HG03457 (cell line): ENCODE results near the gene KRT36.

Experiments used
- ATAC-seq: cut with Tn5 transposase; IDR thresholded peaks from one replicate; pipeline ENCODE4 v1.9.1; 2021; ENCODE audit warnings: moderate number of reproducible peaks; ENCODE audit not compliant: unreplicated experiment

The KRT36 gene

DNA sequence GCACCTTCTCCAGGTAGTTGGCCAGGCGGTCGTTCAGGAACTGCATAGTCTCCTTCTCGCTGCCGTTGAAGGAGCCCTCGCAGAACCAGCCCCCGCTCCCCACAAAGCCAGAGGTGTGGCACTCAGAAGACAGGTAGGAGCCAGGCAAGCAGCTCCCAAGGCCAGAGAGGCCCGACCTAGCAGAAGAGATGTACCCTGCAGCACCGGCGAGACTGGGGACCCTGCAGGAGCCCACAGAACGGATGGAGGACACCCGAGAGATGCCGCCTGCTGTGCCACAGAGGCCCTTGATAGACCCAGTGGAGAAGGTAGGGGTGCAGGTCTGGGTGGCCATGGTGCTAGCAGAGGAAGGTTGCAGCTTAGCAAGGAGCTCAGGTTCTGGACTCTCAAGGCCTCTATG is at the start of gene KRT36:
TSS of gene KRT36 (minus strand) at position 380 of the 400 bp plus-strand sequence. CDS start at position 334, 46 bp downstream.
- ATAC-seq: no peak

DNA sequence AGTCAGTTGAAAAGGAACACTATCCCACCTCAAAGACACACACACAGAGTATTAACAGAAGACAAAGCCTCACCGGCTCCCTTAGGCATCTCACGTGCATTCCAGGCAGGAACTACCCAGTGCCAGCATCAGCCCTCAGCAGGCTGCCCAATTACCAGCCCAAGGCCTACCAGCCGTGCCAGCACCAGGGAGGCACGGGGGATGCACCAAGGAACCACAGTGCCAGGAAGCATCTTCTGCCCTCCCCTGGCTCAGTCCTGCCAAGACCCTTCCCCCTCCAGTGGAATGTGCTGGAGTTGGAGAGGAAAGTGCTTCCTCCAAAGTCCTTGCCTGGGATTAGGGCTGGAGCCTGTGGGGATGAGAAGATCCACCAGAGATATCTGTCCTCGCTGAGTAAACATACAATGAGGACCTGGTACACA is 49.4 kb upstream of the KRT36 start:
- no peak for ATAC-seq

DNA sequence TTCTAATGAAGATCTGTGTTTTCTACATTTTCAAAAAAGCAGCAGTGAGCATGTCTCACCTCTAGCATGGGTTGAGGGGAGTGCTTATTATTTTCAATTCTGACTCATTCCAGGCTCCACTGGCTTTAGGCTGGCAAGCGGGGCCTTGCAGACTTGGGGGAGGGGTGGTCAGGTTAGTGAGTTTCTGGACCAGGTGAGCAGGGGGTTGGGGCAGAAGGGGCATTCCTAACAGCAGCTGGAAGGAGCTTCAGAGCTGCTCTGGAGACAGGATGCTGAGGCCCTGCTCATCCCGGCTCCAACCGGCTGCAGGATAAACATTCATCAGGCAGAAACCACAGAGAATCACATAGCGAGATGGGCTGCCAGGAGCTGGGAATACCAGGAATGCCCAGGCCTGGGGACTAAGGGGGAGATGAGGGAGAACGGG is 48.9 kb upstream of the KRT36 start:
- no peak for ATAC-seq

DNA sequence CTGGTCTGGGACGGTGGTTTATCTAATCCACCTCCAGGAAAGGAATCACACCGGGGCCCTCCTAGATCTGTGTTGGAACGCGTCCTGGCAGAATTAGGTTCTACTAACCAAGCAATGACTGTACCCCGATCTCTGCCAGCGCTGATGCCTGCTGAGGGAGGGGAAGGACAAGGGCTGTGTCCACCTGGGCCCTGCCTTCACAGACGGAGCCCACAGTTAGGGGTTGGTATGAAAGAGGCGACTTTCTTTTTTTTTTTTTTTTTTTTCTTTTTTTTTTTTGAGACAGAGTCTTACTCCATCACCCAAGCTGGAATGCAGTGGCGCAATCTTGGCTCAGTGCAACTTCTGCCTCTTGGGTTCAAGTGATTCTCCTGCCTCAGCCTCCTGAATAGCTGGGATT is 48.3 kb upstream of the KRT36 start:
- ATAC-seq: no peak

DNA sequence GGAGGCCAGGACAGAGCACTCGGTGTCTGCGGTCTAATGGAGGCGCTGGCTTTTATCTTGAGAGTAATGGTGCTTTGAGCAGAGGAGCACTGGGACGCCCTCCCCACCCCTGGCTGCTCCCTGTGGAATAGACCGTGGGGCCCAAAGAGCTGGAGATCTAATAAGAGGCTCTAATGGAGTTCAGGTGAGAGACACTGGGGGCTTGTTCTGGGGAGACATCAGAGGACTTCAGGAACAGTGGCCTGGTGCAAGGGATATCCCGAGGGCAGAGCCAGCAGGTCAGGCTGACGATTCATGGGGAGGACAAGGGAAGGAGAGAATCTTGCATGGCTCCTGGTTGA is 47.9 kb upstream of the KRT36 start:
- no peak for ATAC-seq

DNA sequence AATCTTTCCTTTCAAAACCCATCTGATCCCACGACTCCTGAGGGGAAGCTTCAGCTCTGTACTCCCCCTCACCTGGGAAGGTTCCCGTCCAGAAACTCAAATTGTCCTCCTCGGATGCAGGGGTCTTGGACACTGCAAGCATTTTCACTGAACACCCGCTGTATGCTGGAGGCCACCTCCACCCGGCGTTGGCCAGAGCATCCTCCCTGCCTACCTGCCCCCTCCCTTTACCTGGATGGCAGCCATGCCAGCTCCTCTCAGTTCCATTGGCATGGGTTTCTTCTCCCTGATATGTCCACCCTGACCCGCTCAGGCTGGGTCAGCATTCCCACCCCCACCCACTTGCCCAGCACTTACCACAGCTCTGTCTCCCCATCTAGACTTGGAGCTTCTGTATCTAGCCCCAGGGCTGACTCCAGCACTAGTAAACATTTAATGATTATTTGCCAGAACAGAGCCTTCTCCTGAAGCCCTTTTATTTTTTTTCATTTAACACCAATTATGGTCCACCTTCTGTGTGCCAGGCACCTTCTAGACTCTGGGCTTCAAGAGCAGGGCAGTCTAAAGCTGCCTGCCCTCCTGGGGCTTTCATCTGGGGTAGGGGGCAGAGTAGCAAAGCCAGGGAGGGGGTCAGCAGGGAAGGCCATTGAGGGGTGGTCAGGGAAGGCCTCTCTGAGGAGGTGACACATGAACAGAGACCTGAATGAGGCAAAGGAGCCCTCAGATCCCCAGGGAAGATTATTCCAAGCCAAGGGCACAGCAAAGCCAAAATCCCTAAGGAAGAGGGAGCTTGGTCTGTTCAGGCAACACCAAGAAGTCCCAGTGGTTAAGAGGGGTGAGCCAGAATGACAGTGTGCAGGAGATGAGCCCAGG is 47.3 kb upstream of the KRT36 start:
- ATAC-seq: no peak

DNA sequence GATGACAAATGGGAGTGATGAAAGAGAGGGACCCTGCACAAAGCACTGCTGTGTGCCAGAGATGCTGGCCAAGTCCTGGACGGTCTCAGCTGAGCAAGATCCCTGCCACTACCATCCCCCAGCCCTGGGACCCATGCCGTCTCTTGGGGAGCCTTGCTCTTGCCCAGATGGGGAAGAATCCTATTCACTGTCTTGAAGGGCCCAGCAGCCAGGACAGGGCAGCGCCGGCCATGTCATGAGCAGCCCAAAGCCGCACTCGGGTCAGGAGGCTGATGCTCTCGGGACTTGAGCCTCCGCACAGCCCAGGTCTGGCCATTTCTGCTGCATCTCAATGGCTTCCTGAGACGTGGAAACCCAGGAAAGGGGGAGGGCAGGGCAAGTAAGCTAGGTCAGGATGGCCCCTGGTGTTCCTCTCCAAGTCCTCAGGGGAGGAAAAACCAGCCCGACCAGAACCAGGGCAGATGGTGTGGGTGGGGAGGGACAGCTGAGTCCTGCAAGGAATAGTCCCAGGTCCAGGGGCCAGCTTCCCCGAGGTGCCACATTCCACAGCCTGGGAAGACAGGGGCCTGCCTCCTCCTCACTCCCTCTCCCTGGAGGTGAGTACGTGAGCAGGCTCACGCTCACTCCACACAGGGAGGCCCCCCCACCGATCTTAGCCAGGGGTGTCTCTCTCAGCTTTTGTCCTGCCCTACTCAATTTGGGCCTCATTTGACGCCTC is 46.2 kb upstream of the KRT36 start:
- ATAC-seq: no peak

DNA sequence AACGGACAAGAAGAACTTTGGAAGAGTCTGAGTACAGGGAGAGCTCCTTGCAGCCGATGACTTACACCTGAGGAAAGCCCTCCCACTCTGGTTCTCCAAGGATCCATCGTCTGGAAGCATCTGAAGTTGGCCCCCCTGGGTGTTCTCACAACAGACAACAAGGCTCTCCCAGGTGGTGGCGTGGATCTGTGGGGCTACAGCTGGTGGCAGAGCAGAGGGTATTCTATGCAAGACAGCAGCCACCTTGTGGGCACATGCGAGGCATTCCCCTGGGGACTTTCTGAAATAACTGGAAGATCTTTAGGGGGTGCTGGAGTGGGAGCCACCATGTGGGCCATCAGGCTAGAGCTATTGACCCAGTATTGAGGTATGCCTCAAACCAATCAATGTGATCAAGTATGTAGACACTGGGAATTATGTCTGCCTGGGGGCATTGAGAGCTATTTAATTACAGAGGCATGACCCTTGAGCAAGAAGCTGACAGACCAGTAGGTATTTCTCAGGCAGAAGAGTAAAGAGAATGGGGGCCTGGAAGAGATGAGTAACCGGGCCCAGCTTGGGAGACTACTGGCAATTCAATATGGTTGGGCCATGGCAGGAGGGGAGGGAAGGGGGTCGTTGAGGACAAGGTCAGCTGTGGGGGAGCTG is 45.3 kb upstream of the KRT36 start:
- ATAC-seq: no peak

DNA sequence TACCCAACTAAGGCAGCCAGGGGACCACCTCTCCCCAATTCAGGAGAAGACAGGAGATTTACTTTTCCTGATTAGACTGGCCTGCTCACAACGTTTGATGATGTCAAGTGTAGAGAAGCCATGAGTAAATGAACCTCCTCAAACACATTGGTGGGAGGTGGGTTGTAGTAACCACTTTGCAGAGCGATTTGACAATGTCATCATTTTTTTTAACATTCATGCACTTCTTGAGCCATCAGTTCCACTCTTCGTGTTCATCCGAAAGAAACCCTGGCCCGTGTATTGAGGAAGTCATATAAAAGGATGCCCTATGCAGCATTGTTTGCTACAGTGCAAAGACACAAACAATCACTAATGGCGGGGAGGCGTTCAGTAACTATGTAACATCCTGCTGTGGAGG is 43.9 kb upstream of the KRT36 start:
- ATAC-seq: no peak

DNA sequence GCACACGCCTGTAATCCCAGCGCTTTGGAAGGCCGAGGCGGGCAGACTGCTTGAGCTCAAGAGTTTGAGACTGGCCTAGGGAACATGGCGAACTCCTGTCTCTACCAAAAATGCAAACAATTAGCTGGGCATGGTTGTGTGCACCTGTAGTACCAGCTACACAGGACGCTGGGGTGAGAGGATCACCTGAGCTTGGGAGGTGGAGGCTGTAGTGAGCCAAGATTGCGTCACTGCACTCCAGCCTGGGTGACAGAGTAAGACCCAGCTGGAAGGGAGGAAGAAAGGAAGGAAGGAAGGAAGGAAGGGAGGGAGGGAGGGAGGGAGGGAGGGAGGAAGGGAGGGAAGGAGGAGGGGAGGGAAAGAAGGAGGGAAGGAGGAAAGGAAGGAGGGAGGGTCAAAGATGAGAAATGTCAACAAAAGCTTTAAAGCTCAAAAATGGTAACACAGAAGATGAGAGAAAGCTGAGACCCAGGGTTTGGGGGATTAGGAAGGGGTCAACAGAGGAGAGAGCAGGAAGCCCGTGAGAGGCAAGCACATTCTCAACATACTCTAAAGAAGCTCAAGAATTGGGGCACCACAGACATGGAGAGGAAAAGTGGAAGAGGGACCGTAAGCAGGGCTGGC is 43.3 kb upstream of the KRT36 start:
- no peak for ATAC-seq

DNA sequence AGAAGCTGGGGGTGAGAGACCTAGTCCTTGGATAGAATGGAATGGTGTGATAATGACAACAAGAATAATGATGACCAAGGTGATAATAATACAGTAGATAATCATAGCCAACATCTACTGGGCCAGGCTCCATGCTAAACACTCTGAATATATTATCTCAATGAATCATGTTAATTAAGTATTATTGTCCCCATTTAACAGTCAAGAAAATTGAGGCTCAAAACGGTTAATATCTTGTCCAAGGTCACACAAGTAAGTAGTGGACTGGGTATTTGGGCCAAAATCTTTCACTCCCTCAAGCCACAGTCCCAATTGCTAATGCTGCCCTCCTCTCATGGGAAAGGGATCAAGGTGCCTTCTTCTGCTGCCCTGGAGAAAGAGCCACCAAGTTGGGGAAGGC is 42.3 kb upstream of the KRT36 start:
- ATAC-seq: no peak

DNA sequence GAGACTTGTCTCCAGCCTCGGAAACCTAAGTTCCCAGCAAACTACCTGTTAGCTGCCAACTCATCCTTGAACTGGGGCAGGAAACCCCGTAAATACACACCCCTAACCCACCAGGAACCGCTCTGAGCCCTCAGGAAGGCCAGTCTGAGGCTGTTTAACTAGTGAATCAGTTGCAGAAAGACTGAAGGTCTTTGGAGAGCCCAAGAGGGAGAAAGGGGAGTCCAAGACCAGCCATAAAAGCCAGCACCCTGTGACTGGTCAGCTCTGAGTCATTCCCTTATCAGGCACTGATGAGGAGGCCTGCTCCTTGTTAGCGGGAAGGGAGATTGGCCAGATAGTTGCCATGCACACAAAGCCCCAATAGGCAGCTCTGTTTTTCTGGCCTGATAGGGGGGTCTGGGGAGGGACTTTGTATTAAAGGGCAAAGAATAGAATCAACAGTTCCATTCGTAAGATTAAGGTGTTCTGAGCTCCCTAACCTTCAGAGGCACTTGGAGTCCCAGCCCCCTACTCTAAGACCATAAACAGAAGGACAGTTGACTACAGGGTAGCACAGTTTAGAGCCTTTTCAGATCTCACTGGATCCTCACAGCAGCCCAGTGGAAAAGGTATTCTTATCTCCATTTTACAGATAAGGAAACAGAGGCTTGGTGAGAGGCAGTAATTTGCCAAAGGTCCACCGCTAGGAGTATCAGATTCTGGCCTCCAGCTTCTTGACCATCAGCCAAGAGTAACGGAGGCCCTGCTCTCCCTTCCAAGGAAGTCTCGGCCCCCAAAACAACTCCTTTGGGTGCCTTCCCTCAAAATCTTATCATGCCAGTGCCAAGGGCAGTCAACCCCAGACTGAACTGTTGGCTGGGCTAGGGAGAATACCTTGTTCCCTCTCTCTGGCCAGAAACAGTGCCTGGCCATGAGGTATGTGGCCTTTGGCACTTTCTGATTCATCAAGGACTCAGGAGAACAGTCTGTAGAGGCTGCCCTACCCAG is 40.6 kb upstream of the KRT36 start:
- ATAC-seq: no peak

DNA sequence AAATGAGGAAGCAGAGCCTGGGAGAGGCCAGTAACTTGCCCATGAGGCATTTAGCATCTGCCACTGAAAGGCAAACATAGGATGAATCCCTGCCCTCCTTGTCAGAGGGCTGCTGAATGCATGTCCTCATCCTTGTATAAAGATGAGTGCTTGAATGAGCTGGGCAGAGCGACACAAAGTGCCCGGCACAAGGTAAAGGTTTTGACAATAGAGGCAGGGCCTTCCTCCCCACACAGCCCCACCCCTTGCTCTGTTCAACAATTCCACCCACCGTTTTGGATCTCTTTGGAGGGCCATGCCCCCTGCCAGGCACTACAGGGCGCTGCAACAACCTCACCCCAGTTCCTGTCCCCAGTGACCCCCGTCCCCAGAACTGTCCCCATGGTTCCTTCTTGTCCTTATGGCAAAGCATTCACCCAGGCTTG is 39.8 kb upstream of the KRT36 start:
- ATAC-seq: no peak

DNA sequence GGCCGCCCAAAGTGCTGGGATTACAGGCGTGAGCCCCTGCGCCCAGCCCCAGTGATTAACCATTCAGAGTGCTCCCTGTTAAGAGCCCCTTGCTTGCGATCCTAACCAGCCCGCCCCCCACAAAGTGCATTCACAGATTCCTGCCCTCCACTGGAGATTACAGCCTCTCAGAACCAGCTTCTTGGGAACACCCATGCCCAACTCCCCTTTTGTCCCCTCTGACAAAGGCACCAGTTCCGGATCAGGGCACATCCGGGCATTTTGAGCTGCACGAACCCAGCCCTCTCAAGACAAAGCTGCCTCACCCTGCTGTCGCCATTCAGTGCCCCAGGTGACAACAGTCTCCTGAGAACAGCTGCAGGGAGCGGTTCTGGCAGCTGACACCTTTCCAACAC is 39.2 kb upstream of the KRT36 start:
- ATAC-seq: no peak

DNA sequence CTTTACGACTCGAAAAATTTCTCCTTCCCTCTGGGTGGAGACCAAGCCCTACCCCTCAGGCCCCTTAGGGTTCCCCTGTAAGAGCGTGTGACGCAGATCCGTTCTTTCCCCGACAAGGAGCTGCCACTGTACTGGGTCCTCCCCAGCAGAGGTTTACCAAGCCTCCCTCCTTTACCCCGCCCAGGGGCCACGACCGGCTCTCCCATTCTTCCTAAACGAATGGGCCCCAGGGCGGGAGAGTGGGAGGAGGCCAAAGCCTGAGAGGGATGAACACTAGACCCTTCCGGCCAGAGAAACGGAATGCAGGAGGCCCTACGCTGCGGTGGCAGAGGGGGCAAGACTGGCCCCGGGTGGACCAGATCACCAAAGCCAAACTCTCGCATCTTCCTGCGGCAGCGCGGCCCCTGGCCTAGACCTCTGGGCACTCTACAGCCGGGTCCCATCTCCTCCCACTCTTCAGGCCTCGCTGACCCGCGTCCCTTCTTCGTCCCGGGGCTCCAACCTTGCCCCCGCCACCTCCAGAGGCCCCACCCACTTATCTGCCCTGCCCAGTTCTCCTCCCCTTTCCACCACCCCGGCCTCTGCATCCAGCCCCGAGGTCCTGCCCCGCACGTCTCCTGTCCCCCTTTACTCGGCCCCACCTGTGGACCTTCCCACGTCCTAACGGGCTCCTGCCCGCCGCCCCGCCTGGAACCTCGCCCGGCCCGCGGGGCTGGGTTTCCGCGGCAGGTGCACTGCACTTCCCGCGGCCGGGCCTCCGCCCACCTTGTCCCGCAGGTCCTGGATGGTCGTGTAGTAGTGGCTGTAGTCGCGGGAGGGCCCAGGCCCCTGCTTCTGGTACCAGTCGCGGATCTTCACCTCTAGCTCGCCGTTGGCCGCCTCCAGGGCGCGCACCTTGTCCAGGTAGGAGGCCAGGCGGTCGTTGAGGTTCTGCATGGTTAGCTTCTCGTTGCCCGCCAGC is 37.6 kb upstream of the KRT36 start:
- no peak for ATAC-seq

DNA sequence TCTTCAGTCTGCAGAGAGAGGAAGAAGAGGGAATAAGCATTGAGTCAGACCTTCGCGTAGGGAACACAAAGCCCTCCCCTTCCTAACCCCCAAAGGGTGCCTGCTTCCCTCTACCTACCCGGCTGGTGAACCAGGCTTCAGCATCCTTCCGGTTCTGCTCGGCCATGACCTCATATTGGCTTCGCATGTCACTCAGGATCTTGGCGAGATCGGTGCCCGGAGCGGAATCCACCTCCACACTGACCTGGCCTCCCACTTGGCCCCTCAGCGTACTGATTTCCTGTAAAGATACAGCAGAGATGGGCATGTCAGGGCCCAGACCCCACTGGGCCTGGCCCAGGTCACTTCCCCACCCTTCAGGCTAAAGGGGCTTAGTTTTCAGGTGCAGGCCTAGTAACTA is 34.6 kb upstream of the KRT36 start:
- no peak for ATAC-seq

DNA sequence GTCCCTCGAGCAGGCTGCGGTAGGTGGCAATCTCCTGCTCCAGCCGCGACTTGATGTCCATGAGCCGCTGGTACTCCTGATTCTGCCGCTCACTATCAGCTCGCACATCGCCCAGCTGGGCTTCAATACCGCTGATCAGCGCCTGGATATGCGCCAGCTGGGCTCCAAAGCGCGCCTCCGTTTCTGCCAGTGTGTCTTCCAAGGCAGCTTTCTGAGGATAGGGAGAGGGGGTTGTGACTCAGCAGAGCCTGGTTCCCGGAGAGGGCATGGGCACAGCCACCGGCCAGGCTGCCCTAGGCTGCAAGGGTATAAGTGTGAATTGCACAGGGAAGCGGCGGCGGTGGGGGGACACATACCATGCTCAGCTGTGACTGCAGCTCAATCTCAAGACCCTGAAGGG is 34.1 kb upstream of the KRT36 start:
- ATAC-seq: no peak

DNA sequence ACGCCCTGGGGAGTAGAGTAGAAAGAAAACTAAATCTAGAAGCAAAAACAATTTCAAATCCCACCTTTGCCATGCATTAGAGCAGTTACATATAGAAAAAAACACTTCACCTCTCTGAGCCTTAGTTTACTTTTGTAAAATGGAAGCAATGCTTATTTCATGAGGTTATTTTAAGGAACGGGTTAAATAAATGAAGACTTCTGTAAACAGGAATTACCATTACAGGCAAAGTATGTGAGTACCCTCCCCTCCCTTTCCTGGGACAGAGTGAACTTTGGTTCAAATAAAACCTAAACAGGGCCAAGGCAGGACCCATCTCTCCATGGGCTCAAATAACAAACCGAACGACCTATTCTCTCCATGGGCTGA is 33.5 kb upstream of the KRT36 start:
- no peak for ATAC-seq
